Nucleus accumbens (tissue), 56 donors: ENCODE measurements around the gene CCDC182.
A peak's percentile ranks its signal among the peaks of the same experiment; 100 is the strongest.

Source experiments
- DNase-seq, 56 donors: peaks; one replicate each; lab custom pipeline; 2025; lab: John Stamatoyannopoulos, UW

Gene CCDC182

GRCh38 chr17:57745242-57745641 is at the start of gene CCDC182:
Gene CCDC182, minus strand, starts transcription at chr17:57745299. Its CDS starts 27 bp downstream, at chr17:57745272.
- no peak for DNase-seq

DNA sequence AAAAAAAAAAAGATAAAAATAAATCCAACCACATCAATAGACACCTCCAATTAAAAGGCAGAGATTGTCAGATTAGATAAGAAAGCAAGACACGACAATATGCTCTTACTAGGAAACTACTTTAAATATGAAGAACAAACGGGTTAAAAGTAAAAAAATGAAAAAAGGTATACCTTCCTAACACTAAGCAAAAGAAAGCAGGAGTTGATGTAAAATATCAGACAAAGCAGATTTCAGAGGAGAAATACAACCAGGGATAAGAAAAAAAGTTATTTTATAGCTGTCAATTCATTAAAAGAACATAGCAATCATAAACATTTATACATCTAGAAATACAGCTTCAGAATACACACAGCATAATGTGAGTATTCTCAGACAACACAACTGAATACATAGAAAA is 49.7 kb upstream of the CCDC182 start:
- DNase-seq = no peak

- no peak for DNase-seq
Observed at GRCh38 chr17:57788725-57789124, 43.6 kb upstream of the CCDC182 start.

GRCh38 chr17:57785022-57785421 is 39.9 kb upstream of the CCDC182 start:
- DNase-seq = no peak

DNA sequence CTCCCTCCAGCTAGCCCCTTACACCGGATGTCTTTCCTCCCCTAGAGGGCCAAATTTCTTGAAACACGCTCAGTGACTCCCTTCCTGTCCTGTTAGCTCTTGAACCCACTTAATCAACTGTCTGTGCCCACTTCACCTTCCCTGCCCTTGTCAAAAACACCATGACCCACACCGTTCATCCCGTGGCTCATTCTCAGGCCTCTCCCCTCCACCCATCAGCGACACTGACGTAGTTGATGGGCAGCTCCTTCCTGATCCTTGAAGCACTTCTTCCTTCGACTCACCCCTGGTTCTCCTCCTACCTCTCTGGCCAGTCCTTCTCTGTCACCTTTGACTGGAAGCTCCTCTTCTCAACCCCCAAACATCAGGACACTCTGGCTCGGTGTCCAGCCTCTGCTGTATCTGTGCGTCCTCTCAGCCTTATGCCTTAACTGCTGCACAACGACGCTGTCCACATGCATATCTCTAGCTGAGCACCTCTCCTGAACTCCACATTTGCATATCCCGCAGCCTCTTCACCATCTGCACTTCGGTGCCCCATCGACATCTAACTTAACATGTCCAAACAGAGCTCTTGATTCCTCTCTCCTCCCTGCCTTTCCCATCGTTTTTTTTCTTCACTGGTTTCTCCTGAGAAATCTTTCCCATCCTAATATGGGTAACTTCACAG is 39.3 kb upstream of the CCDC182 start:
- DNase-seq = no peak

- peak in 48 of 56 donors; percentile 2 to 80 (median 41) for DNase-seq
Observed at GRCh38 chr17:57783338-57783742, 38.2 kb upstream of the CCDC182 start.

GRCh38 chr17:57782647-57783337 is 37.7 kb upstream of the CCDC182 start:
- no peak for DNase-seq

- DNase-seq = peak in 5 of 56 donors; percentile 2 to 19 (median 6)
Observed at GRCh38 chr17:57782062-57782490, 37.0 kb upstream of the CCDC182 start.

GRCh38 chr17:57781386-57782061 is 36.4 kb upstream of the CCDC182 start:
- DNase-seq = no peak

GRCh38 chr17:57779706-57780105 is 34.6 kb upstream of the CCDC182 start:
- no peak for DNase-seq

GRCh38 chr17:57778306-57778705 is 33.2 kb upstream of the CCDC182 start:
- DNase-seq = no peak

DNA sequence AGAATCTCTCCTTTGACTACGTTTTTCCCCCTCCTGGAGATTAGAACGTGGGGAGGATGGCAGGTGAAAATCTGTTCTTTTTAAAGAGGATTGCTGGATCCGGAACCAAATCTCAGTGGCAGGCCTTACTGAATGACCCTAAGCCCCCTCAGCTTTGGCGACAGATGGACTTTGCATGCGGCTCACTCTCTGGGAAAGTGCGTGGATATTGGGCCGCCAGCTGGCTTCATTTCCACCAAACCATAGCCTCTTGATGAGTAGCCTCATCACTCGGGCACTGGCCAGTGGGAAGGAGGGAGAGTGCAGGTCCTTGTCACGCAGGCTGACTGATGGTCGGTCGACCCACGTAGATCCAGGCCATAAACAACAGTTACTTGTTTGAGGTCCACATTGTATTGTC is 31.3 kb upstream of the CCDC182 start:
- no peak for DNase-seq

DNA sequence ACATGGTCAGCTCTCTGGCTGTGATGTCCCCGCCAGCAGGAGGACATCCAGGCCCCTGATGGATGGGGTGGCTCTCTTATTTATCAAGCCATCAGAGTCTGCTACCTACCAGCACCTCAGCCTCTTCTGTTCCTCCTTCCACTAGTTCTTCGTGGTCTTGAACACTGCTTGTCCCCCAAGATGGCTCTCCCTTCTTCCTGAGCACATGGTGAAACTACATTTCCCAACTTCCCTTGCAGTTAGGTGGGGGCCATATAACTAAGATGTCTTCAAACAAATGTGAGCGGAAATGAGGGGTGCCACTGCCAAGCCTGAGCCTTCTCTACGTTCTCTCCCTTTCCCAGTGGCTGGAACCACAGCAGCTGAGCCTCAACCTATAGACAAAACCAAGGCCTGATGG is 29.8 kb upstream of the CCDC182 start:
- DNase-seq = no peak

GRCh38 chr17:57773557-57773956 is 28.5 kb upstream of the CCDC182 start:
- DNase-seq = no peak

DNA sequence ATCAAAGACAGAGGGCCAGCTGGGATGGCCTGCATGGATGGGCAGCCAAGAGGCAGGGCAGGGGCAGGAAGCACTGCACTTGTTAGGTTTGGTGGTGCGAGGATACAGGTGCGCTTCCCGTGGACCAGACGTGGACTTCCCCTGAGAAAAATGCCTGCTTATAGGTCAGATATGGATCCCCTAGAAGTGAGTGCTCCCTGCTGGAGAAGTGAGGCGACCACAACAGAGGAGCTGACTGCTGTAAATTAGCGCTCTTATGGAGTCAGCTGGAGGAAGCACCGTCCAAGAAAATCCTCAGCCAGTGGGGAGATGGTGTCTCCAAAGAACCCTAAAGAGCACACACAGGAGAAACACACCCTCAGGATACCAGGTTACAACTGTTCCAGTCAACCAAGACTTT is 27.7 kb upstream of the CCDC182 start:
- DNase-seq = no peak

DNA sequence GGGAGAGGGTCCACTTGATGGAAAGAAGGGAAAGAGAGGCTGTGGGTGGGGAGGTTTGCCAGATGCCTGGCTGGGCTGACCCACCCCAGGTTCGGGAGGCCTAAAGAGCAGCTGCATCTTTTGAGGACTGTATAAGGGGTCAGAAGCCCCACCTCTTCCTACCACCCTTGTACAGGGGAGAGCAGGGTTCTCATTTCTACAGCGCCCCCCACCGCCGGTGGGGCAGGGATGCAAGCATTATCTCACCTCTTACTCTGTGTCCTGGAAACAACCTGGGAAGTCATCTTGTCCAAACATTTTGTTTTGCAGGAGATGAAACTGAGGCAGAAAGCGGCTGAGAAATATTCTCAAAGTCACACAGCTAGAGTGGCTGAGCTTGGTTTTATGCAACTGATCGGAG is 22.5 kb upstream of the CCDC182 start:
- DNase-seq = no peak

DNA sequence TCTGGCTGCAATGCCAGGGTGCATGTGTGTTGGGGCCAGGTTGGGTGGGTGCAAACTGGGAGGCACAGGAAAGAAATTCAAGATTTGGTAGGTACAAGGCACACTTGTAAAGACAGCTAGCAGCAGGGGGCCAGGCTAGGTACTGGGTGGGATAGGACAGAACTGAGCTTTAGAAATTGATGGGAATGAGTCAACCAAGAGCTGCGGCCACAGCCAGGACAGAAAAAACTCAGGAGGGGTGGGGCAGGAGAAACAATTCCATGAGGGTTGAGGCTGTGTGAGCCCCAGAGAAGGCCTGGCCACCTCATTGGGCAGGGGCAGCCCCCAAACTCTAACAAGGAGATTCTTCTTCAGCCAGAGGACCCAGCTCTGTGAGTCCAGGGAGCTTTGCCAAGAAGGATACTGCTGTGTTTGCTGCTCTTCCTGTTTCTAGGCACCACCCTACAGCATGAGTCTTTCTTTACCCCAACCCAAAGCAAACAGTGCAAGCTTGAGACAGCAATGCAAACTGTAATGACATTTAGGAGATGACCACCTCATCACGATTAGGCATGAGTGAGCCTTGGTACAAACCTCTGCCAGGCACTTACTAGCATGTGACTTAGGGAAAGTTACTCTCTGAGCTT is 21.3 kb upstream of the CCDC182 start:
- no peak for DNase-seq

DNA sequence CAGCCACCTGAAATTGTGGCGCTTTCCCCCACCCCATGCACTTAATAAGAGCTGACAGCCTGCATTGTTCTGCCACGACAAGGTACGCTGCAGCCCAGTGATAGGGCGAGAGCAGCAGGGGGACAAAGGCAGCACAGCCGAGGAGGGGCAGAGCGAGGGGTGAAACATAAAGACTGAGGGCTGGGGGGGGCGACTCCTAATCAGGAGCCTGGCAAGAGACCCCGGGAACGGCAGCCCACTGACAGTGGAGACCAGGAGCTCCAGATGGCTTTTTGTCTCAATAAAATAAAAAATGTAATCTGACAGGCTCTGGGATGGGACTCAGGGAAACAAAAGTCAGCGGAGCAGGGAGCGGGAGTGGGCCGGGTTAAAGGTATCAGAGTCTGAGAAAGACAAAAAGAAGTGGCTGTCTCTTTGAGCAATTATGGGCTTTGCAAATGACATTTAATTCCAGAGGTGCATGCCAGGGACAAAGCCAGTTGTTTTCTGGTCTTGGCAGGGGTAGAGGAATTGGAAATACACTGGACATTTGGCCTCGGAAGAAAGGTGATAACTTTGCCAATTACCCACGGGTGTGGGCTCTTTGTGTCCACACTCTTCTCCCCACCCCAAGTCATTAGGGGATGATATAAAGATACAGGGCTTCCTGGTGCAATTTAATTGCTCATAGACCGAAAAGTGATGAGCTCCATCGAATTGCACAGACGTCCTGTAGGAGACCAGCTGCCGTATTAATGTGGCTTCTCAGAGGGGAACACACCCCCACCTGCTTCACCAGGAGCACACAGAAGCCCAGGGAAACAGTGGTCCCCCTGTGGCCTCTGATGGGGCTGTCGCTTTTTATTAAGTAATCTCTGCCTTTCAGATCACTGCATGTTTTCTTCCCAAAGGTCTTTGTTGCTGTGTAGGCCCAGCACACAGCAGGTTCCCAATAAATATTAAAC is 17.6 kb upstream of the CCDC182 start:
- DNase-seq = no peak

GRCh38 chr17:57761887-57762286 is 16.8 kb upstream of the CCDC182 start:
- no peak for DNase-seq

DNA sequence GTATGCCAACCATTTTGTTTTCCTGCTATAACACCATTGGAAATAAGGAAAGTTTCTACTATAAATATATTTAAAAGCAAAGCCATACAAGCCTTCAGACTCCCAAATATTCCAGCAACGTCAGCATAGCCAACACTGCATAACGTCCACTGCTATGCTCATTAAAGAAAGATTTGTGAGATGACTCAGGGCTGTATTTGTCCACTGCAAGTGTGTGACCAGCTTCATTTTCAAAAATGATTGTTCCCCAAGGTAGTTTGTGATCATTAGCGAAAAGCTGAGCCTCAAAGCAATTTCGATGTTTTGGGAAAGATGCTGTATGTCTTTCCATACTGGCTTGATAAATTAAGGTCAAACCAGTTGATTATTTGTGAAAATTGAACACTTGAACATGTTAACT is 14.9 kb upstream of the CCDC182 start:
- no peak for DNase-seq
